OCI-LY7 (cell line): ENCODE results near the gene TRIM39. TPM values are rescaled to one million over a fixed set of nuclear protein-coding genes. Genes with fewer than 3 reads are reported as not detected.

Source experiments
- BruUV-seq: library from RNA; stranded (reverse); fragments of 400-500 nt; replicated peaks from 2 replicates; lab custom pipeline; 2021; lab: Mats Ljungman, UMichigan
- CTCF ChIA-PET: fragments of 300-600 bp; sonication (Branson Sonifier 250); formaldehyde crosslinking; loops from one replicate; lab custom pipeline; 2022; ENCODE audit warnings: antibody characterized with exemption; ENCODE audit not compliant: unreplicated experiment; lab: Charles Lee
- POLR2A ChIA-PET: fragments of 300-600 bp; sonication (Branson Sonifier 250); formaldehyde crosslinking; loops from one replicate; lab custom pipeline; 2022; ENCODE audit warnings: antibody characterized with exemption; lab: Charles Lee
- DNase-seq: peaks from one replicate; pipeline ENCODE4 v3.0.0-alpha.2; 2015; ENCODE audit warnings: low spot score
- H2AFZ ChIP-seq: fragments of 200-600 bp; sonication (generic), shearing (Covaris generic); 2 replicates; pipeline ENCODE4 v1.6.1; 2014; ENCODE audit warnings: mild to moderate bottlenecking, antibody characterized with exemption, low read length, moderate library complexity
- H3K27ac ChIP-seq: fragments of 200-600 bp; sonication (generic); 2 replicates; pipeline ENCODE4 v1.5.1; 2014; ENCODE audit warnings: mixed run types, low read depth, mild to moderate bottlenecking, moderate library complexity, low read length, inconsistent platforms; ENCODE audit not compliant: poor library complexity, severe bottlenecking
- H3K36me3 ChIP-seq: fragments of 200-600 bp; sonication (generic); 2 replicates; pipeline ENCODE4 v1.6.1; 2014; ENCODE audit warnings: mild to moderate bottlenecking, antibody characterized with exemption, low read length, moderate library complexity, mixed read lengths; ENCODE audit not compliant: insufficient read depth
- H3K4me1 ChIP-seq: fragments of 200-600 bp; sonication (generic); 2 replicates; pipeline ENCODE4 v1.5.1; 2014; ENCODE audit warnings: mild to moderate bottlenecking, low read length; ENCODE audit not compliant: insufficient read depth, poor library complexity, severe bottlenecking
- H3K4me2 ChIP-seq: fragments of 200-600 bp; sonication (generic); 2 replicates; pipeline ENCODE4 v1.6.1; 2014; ENCODE audit warnings: mild to moderate bottlenecking, low read length
- H3K4me3 ChIP-seq: fragments of 200-600 bp; sonication (generic); 2 replicates; pipeline ENCODE4 v1.5.1; 2014; ENCODE audit warnings: mild to moderate bottlenecking, low read depth, low read length; ENCODE audit not compliant: poor library complexity, severe bottlenecking
- H3K79me2 ChIP-seq: fragments of 200-600 bp; sonication (generic); 2 replicates; pipeline ENCODE4 v1.6.1; 2016; ENCODE audit warnings: low read depth, mild to moderate bottlenecking, low read length, moderate library complexity, mixed read lengths; ENCODE audit not compliant: insufficient read depth
- H3K9me2 ChIP-seq: fragments of 200-600 bp; sonication (generic); 2 replicates; pipeline ENCODE4 v1.6.1; 2016; ENCODE audit warnings: mild to moderate bottlenecking, low read length, mixed read lengths; ENCODE audit not compliant: insufficient read depth
- H3K9me3 ChIP-seq: fragments of 200-600 bp; sonication (generic); 2 replicates; pipeline ENCODE4 v1.6.1; 2014; ENCODE audit warnings: mild to moderate bottlenecking, mixed run types, low read length, mixed read lengths
- H4K20me1 ChIP-seq: fragments of 200-600 bp; sonication (generic); 2 replicates; pipeline ENCODE4 v1.6.1; 2014; ENCODE audit warnings: mild to moderate bottlenecking, antibody characterized with exemption, low read length, moderate library complexity, mixed read lengths; ENCODE audit not compliant: insufficient read depth
- EZH2phosphoT487 ChIP-seq: fragments of 200-600 bp; sonication (generic); IDR thresholded peaks from 2 replicates; pipeline ENCODE4 v1.6.1; 2018; ENCODE audit warnings: low read depth, borderline replicate concordance, mild to moderate bottlenecking, mixed run types, antibody characterized with exemption, low read length, moderate library complexity, mixed read lengths
- intact Hi-C: fragments of 100-400 bp; cut with micrococcal nuclease; formaldehyde crosslinking; loops from one replicate; pipeline ENCODE4 v1.10.0; 2022; ENCODE audit not compliant: unreplicated experiment
- total RNA-seq, 2 experiments: library from RNA; depleted of rRNA in 1 of 2; stranded (reverse); fragments of >200 nt in 1 of 2; shearing (Covaris generic) in 1 of 2; gene quantifications; 2 replicates each; pipeline ENCODE4 v1.2.3, GENCODE V29; 2014 to 2022
- TF ChIP-seq, protein P1 (sequence below): fragments of 200-600 bp; sonication (generic); conservative IDR thresholded peaks from 2 replicates; pipeline ENCODE4 v1.5.1; 2014; ENCODE audit warnings: mild to moderate bottlenecking, antibody characterized with exemption, low read length, moderate library complexity, mixed read lengths

The TRIM39 gene
- total RNA-seq, 2 experiments from 2014 or later, result 11.4 to 17.0 TPM

DNA sequence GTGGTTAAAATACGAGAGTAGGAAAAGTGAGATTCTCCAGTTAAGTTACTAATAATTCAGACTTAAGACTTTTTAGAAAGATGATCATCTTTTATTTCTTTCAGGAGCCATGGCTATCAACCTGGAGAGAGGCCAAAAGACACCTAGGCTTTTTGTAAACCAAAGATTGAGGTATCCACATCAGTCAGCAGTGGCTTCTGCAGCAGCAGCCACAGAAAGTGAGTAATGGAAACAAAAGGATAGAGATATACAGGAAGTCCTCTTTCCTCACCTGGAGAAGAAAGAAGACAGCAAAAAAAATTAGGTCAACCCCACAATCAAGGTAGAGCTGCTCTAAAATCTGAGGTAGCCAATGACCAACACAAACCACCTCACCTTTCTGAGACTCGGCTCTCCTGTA is 22.7 kb upstream of the TRIM39 start:
- no peak overlapping the region for H3K27ac ChIP-seq
- H4K20me1 ChIP-seq, result no peaks in the 10 kb centered on the region
- H3K4me3 ChIP-seq, result no peak overlapping the region
- peaks cover 76% of the 10 kb centered on the region for H3K36me3 ChIP-seq
- no peaks in the 10 kb centered on the region for H3K9me2 ChIP-seq
- CTCF ChIA-PET, result no interaction called here
- H3K79me2 ChIP-seq, result 0 out of 2 replicates have a peak, but pooled peaks cover 5% of the 10 kb centered on the region
- H3K4me1 ChIP-seq, result no peaks in the 10 kb centered on the region
- no TSS peak for BruUV-seq
- H3K9me3 ChIP-seq, result no peaks in the 10 kb centered on the region
- TF ChIP-seq, protein P1, sequence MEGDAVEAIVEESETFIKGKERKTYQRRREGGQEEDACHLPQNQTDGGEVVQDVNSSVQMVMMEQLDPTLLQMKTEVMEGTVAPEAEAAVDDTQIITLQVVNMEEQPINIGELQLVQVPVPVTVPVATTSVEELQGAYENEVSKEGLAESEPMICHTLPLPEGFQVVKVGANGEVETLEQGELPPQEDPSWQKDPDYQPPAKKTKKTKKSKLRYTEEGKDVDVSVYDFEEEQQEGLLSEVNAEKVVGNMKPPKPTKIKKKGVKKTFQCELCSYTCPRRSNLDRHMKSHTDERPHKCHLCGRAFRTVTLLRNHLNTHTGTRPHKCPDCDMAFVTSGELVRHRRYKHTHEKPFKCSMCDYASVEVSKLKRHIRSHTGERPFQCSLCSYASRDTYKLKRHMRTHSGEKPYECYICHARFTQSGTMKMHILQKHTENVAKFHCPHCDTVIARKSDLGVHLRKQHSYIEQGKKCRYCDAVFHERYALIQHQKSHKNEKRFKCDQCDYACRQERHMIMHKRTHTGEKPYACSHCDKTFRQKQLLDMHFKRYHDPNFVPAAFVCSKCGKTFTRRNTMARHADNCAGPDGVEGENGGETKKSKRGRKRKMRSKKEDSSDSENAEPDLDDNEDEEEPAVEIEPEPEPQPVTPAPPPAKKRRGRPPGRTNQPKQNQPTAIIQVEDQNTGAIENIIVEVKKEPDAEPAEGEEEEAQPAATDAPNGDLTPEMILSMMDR, result no peak
- TF ChIP-seq EZH2phosphoT487, result no peak
- H2AFZ ChIP-seq, result no peak overlapping the region
- no peak for DNase-seq
- H3K4me2 ChIP-seq, result no peak overlapping the region
- intact Hi-C loops, result no loop called here
- POLR2A ChIA-PET, result no interaction called here

DNA sequence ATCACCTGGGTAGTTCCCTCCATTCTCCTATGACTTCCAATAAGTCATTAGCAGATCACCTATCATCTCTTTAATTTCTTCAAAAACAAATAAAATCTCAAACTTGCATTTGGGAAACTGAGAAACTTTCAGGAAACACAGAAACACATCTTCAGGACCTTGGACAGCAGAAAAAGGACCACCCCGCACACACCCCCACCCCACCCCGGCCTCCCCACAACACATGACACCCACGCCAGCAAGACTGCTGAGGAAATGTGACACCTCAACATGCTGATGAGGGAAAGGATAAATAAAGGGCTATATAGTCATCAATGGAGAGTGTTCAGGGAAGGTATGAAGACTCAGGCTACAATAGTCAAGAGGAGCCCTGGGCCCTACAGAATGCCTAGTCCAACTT is 15.6 kb upstream of the TRIM39 start:
- no peak overlapping the region for H3K4me3 ChIP-seq
- no TSS peak for BruUV-seq
- H3K4me1 ChIP-seq, result no peaks in the 10 kb centered on the region
- CTCF ChIA-PET, result no interaction called here
- H3K79me2 ChIP-seq, result peaks cover 36% of the 10 kb centered on the region
- peaks cover 83% of the 10 kb centered on the region for H3K36me3 ChIP-seq
- no peak overlapping the region for H2AFZ ChIP-seq
- peaks cover 18% of the 10 kb centered on the region for H4K20me1 ChIP-seq
- intact Hi-C loops, result no loop called here
- no peaks in the 10 kb centered on the region for H3K9me2 ChIP-seq
- DNase-seq, result no peak
- no peak overlapping the region for H3K4me2 ChIP-seq
- no peaks in the 10 kb centered on the region for H3K9me3 ChIP-seq
- POLR2A ChIA-PET, result no interaction called here
- H3K27ac ChIP-seq, result no peak overlapping the region
- TF ChIP-seq, protein P1, result no peak
- TF ChIP-seq EZH2phosphoT487, result no peak

DNA sequence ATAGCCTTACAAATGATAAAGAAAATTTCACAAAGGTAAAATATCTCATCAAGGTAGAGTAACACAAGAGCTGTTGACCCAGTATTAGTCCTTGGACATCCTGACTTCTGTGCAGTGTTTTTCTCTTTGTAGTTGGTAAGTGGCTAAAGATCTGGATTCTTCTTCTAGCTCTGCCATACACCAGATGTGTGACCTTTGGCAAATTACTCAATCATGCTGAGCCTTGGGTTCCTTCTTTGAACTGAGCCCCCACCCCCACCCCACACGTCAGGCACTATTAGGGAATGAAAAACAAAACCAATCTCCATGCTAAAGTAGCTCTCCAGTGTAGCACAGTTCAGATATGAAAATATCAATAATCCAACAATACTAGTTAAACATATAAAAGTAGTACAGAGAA is 15.1 kb upstream of the TRIM39 start:
- no TSS peak for BruUV-seq
- Histone ChIP-seq H3K79me2 (peaks cover 42% of the 10 kb centered on the region), H4K20me1 (peaks cover 23% of the 10 kb centered on the region), H3K9me3 (no peaks in the 10 kb centered on the region), H3K4me1 (no peaks in the 10 kb centered on the region), H3K4me3 (no peak overlapping the region), H3K4me2 (no peak overlapping the region), H3K36me3 (peaks cover 83% of the 10 kb centered on the region), H3K9me2 (no peaks in the 10 kb centered on the region), H2AFZ (no peak overlapping the region), H3K27ac (no peak overlapping the region)
- ChIA-PET CTCF (interaction anchor here (0.6 kb wide), 1 partner anchor 9 kb away, joined by 5 read pairs; no protein-coding TSS in a partner anchor), POLR2A (interaction anchor here (0.6 kb wide), 1 partner anchor 38 kb away, joined by 6 read pairs; no protein-coding TSS in a partner anchor)
- no peak for TF ChIP-seq EZH2phosphoT487
- TF ChIP-seq, protein P1, result no peak
- DNase-seq, result no peak
- intact Hi-C loops, result no loop called here
